ENCODE data around the gene TRIM29. TPM values are rescaled to one million over a fixed set of nuclear protein-coding genes. Genes with fewer than 3 reads are reported as not detected.

TRIM29 gene
- total RNA-seq, 1 donor from 2014 or later = 0.11 TPM

DNA sequence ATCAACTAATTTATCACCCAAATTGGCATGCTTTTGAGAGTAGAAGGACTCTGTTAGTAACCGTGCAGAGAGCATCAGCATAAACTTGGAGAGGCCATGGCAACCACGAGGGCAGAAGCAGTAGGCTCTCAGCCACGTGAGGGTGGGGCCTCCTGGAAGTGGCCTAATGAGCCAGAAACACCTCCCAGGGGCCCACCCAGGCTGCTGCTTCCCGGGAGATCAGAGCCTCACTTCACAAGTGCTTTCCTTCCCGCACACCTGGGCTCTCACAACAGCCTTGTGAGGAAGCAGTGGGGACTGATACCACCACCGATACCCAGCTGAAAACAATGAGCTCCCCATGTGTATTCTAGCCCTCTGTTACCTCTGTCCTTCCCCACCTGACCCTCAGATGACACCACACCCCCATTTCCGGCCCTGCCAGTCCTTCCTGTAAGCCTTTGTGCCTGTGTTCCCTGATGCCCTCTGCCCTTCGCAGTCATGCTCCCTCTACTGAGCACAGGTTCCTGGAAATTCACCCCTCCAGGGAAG lies 17.0 kb downstream of the TRIM29 start:
- Histone ChIP-seq H3K9ac (no peak overlapping the region), H3K4me3 (no peak overlapping the region), H3K27ac (no peak overlapping the region), H3K9me3 (ENCODE audit: low read depth) (no peaks in the 10 kb centered on the region), H3K79me2 (ENCODE audit: low read depth) (no peaks in the 10 kb centered on the region), H3K4me1 (no peaks in the 10 kb centered on the region), H3K36me3 (no peaks in the 10 kb centered on the region), H3K27me3 (no peaks in the 10 kb centered on the region), H2AFZ (replicated peaks) (no peak overlapping the region), H4K20me1 (ENCODE audit: low read depth) (no peaks in the 10 kb centered on the region), H3F3A (ENCODE audit: low read depth) (no peaks in the 10 kb centered on the region), H3K4me2 (no peak overlapping the region)
- H3K27me3 Mint-ChIP-seq (ENCODE audit: insufficient read depth, low read depth) = peaks cover 8% of the 10 kb centered on the region
- H3K4me1 Mint-ChIP-seq = peaks cover 18% of the 10 kb centered on the region
- H3K27ac Mint-ChIP-seq = peak overlapping the region; percentile 83
- H3K9me3 Mint-ChIP-seq = no peaks in the 10 kb centered on the region
- no peaks in the 10 kb centered on the region for H3K36me3 Mint-ChIP-seq
- peak overlapping the region; percentile 18 for H3K4me3 Mint-ChIP-seq
- no peak for TF ChIP-seq CTCF (IDR thresholded peaks at IDR 0.05)
- TF ChIP-seq EZH2 (IDR thresholded peaks at IDR 0.05) = no peak
- no peak for TF ChIP-seq EZH2phosphoT487 (IDR thresholded peaks at IDR 0.05)
- no peak for DNase-seq (ENCODE audit: low spot score)

- Mint-ChIP-seq H3K9me3 (no peaks in the 10 kb centered on the region), H3K4me3 (no peak overlapping the region), H3K36me3 (no peaks in the 10 kb centered on the region), H3K27ac (no peak overlapping the region), H3K27me3 (ENCODE audit: insufficient read depth, low read depth) (peaks cover 14% of the 10 kb centered on the region), H3K4me1 (peaks cover 18% of the 10 kb centered on the region)
- Histone ChIP-seq H4K20me1 (ENCODE audit: low read depth) (no peaks in the 10 kb centered on the region), H2AFZ (replicated peaks) (no peak overlapping the region), H3K9ac (no peak overlapping the region), H3K9me3 (ENCODE audit: low read depth) (no peaks in the 10 kb centered on the region), H3K4me3 (no peak overlapping the region), H3F3A (ENCODE audit: low read depth) (no peaks in the 10 kb centered on the region), H3K36me3 (no peaks in the 10 kb centered on the region), H3K79me2 (ENCODE audit: low read depth) (no peaks in the 10 kb centered on the region), H3K4me1 (no peaks in the 10 kb centered on the region), H3K4me2 (no peak overlapping the region), H3K27me3 (no peaks in the 10 kb centered on the region), H3K27ac (no peak overlapping the region)
- TF ChIP-seq EZH2phosphoT487 (IDR thresholded peaks at IDR 0.05) = no peak
- no peak for TF ChIP-seq EZH2 (IDR thresholded peaks at IDR 0.05)
- no peak for TF ChIP-seq CTCF (IDR thresholded peaks at IDR 0.05)
- no peak for DNase-seq (ENCODE audit: low spot score)
Measured at GRCh38 chr11:120119121-120119520, 18.8 kb downstream of the TRIM29 start.

GRCh38 chr11:120117991-120118390 lies 19.9 kb downstream of the TRIM29 start:
- no peaks in the 10 kb centered on the region for H3F3A ChIP-seq (ENCODE audit: low read depth)
- H3K9me3 ChIP-seq (ENCODE audit: low read depth) = no peaks in the 10 kb centered on the region
- no peaks in the 10 kb centered on the region for H3K4me1 ChIP-seq
- H3K36me3 Mint-ChIP-seq = no peaks in the 10 kb centered on the region
- H3K79me2 ChIP-seq (ENCODE audit: low read depth) = no peaks in the 10 kb centered on the region
- H3K4me1 Mint-ChIP-seq = peaks cover 26% of the 10 kb centered on the region
- no peak overlapping the region for H3K4me3 ChIP-seq
- H4K20me1 ChIP-seq (ENCODE audit: low read depth) = no peaks in the 10 kb centered on the region
- H3K9ac ChIP-seq = no peak overlapping the region
- H3K36me3 ChIP-seq = no peaks in the 10 kb centered on the region
- H3K27me3 Mint-ChIP-seq (ENCODE audit: insufficient read depth, low read depth) = peaks cover 15% of the 10 kb centered on the region
- no peak overlapping the region for H3K4me3 Mint-ChIP-seq
- H2AFZ ChIP-seq (replicated peaks) = no peak overlapping the region
- no peak for TF ChIP-seq CTCF (IDR thresholded peaks at IDR 0.05)
- no peak for TF ChIP-seq EZH2phosphoT487 (IDR thresholded peaks at IDR 0.05)
- no peak for TF ChIP-seq EZH2 (IDR thresholded peaks at IDR 0.05)
- H3K4me2 ChIP-seq = no peak overlapping the region
- no peak for DNase-seq (ENCODE audit: low spot score)
- no peaks in the 10 kb centered on the region for H3K9me3 Mint-ChIP-seq
- H3K27me3 ChIP-seq = peaks cover 2% of the 10 kb centered on the region
- H3K27ac ChIP-seq = no peak overlapping the region
- H3K27ac Mint-ChIP-seq = peak overlapping the region; percentile 21

Data from neural progenitor cell (in vitro differentiated cells).